HepG2 (cell line): ENCODE results near the gene ZNF19. TPM values are rescaled to one million over a fixed set of nuclear protein-coding genes. Genes with fewer than 3 reads are reported as not detected.

Experiments used
- DRAP1 ChIP-seq: IDR thresholded peaks from 2 replicates; pipeline ENCODE4 v1.6.1; 2016; ENCODE audit warnings: missing genetic modification reagents, missing compliant biosample characterization
- FLYWCH1 ChIP-seq: sonication (generic); formaldehyde crosslinking; IDR thresholded peaks from 2 replicates; pipeline ENCODE4 v1.8.1; 2023; ENCODE audit warnings: mild to moderate bottlenecking, missing genetic modification reagents
- MNT ChIP-seq: fragments of 450-650 bp; IDR thresholded peaks from 2 replicates; pipeline ENCODE4 v1.6.1; 2016
- MTF2 ChIP-seq: sonication (generic); formaldehyde crosslinking; IDR thresholded peaks from 2 replicates; pipeline ENCODE4 v1.5.0; 2020; ENCODE audit warnings: missing genetic modification reagents, borderline replicate concordance
- RCOR2 ChIP-seq: IDR thresholded peaks from 2 replicates; pipeline ENCODE4 v1.6.1; 2016; ENCODE audit warnings: missing biosample characterization, missing genetic modification reagents
- RFX1 ChIP-seq: fragments of 450-650 bp; IDR thresholded peaks from 2 replicates; pipeline ENCODE4 v1.6.1; 2017
- RFX5 ChIP-seq: IDR thresholded peaks from 2 replicates; pipeline ENCODE4 v1.6.1; 2011; ENCODE audit warnings: low read depth, low read length, improper control_type of control experiment
- SMAD9 ChIP-seq: sonication (generic); formaldehyde crosslinking; IDR thresholded peaks from 2 replicates; pipeline ENCODE4 v1.5.1; 2020; ENCODE audit warnings: mild to moderate bottlenecking, missing genetic modification reagents
- TIGD3 ChIP-seq: sonication (generic); formaldehyde crosslinking; IDR thresholded peaks from 2 replicates; pipeline ENCODE4 v1.5.1; 2020; ENCODE audit warnings: mild to moderate bottlenecking, missing genetic modification reagents, borderline replicate concordance
- TRAFD1 ChIP-seq: sonication (generic); formaldehyde crosslinking; IDR thresholded peaks from 2 replicates; pipeline ENCODE4 v1.5.1; 2020; ENCODE audit warnings: missing genetic modification reagents, mild to moderate bottlenecking, borderline replicate concordance
- ZNF24 ChIP-seq: fragments of 450-650 bp; IDR thresholded peaks from 2 replicates; pipeline ENCODE4 v1.6.1; 2017; ENCODE audit warnings: antibody characterized with exemption, mild to moderate bottlenecking
- ZNF296 ChIP-seq: sonication (generic); formaldehyde crosslinking; conservative IDR thresholded peaks from 2 replicates; pipeline ENCODE4 v1.5.0; 2020; ENCODE audit warnings: mild to moderate bottlenecking, missing genetic modification reagents
- ZNF574 ChIP-seq: sonication (generic); formaldehyde crosslinking; IDR thresholded peaks from 2 replicates; pipeline ENCODE4 v1.4.0; 2020; ENCODE audit warnings: missing genetic modification reagents
- ZNF644 ChIP-seq: IDR thresholded peaks from 2 replicates; pipeline ENCODE4 v1.6.1; 2016; ENCODE audit warnings: low read depth
- ZNF788 ChIP-seq: sonication (generic); formaldehyde crosslinking; IDR thresholded peaks from 2 replicates; pipeline ENCODE4 v1.5.0; 2020; ENCODE audit warnings: mild to moderate bottlenecking, missing genetic modification reagents, borderline replicate concordance
- ZNF83 ChIP-seq: sonication (generic); formaldehyde crosslinking; IDR thresholded peaks from 2 replicates; pipeline ENCODE4 v1.4.0; 2020; ENCODE audit warnings: missing genetic modification reagents, mild to moderate bottlenecking, borderline replicate concordance
- ZSCAN22 ChIP-seq: sonication (generic); formaldehyde crosslinking; IDR thresholded peaks from 2 replicates; pipeline ENCODE4 v1.4.0; 2020; ENCODE audit warnings: mild to moderate bottlenecking, missing genetic modification reagents
- ZXDC ChIP-seq: sonication (generic); formaldehyde crosslinking; IDR thresholded peaks from 2 replicates; pipeline ENCODE4 v1.5.0; 2020; ENCODE audit warnings: mild to moderate bottlenecking, missing genetic modification reagents
- polyA plus RNA-seq, 8 experiments: library from polyadenylated mRNA; depleted of rRNA in 3 of 8; stranded (reverse) in 7 of 8; unstranded in 1 of 8; fragments of >200 nt; fragmentation: Illumina TruSeq in 4 of 8; extraction: Trizol in 4 of 8; gene quantifications; 2 replicates each; pipeline versions ENCODE4 v1.2.1 to v1.2.3, GENCODE V29; 2011 to 2016; ENCODE audit warnings: low read depth in 4 of 8, missing spikeins in 1 of 8, mixed read lengths in 1 of 8; ENCODE audit not compliant: insufficient read depth in 1 of 8
- total RNA-seq, 5 experiments: library from RNA; depleted of rRNA; stranded (reverse); fragments of >200 nt; fragmentation: Illumina TruSeq; extraction: Trizol; gene quantifications; 2 replicates each; pipeline ENCODE4 v1.2.3, GENCODE V29; 2016; ENCODE audit warnings: low read depth in 1 of 5

ZNF19 gene
- total and polyA plus RNA-seq, 2 of the 13 experiments (the other 11 are each of a cell fraction or from before 2014, with no cell fraction given): 3.2 to 5.8 TPM

- TF ChIP-seq ZNF644 (CRISPR knock-in tag) (peak; percentile 9; the same call in 1 of the 2 replicates), ZNF296 (peak; percentile 60; the same call in 1 of the 2 replicates), TIGD3 (CRISPR knock-in tag) (peak; percentile 71; the same call in 1 of the 2 replicates), FLYWCH1 (CRISPR knock-in tag) (no peak), ZNF24 (peak; percentile 99), ZNF83 (peak; percentile 44; the same call in 1 of the 2 replicates), MTF2 (CRISPR knock-in tag) (no peak; the same call in 1 of the 2 replicates), TRAFD1 (peak; percentile 95; the same call in 1 of the 2 replicates), ZNF574 (CRISPR knock-in tag) (peak; percentile 94), MNT (no peak), ZXDC (CRISPR knock-in tag) (peak; percentile 72; the same call in 1 of the 2 replicates), ZNF788 (CRISPR knock-in tag) (peak; percentile 99; the same call in 1 of the 2 replicates), SMAD9 (0 out of 2 replicates have a peak, but pooled peaks have one; percentile 73), RFX1 (no peak), RCOR2 (CRISPR knock-in tag) (peak; percentile 97), RFX5 (no peak), DRAP1 (CRISPR knock-in tag) (peak; percentile 86), ZSCAN22 (CRISPR knock-in tag) (peak; percentile 67; the same call in 1 of the 2 replicates)
Measured at GRCh38 chr16:71426069-71426879, 62.9 kb downstream of the ZNF19 start (continued).
